ENCODE data around the gene CHD5.
"Not testable (repeated sequence)": the region's sequence is repeated elsewhere in the genome, so short reads cannot be mapped to it uniquely, and the experiment has no call there.

The CHD5 gene

DNA sequence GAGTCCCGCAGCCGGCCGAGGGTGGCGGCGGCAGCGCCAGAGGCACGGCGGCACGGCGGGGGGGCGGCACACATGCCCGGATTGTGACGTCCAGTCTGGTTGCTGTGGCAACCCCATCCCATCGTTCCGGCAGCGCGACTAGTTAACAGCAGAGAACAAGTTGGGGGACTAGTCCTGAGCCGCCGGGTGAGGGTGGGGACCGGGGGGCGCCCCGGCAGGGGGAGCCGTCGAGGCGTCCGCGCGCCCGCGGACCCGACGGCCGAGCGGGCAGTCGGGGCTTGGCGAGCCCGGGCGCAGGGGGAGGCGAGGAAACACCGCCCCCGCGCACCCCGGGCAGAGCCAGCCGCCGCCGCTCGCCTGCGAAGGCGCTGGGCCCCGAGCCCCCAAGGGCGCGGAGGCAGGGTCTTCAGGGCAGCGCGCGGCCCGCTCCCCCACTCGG, at the start of gene CHD5:
Gene CHD5 (minus strand): TSS at position 54 of the 439 bp plus-strand sequence. CDS start 298 bp downstream, outside the sequence.
- ATAC-seq (no peak), DNase-seq (peak; percentile 19)

DNA sequence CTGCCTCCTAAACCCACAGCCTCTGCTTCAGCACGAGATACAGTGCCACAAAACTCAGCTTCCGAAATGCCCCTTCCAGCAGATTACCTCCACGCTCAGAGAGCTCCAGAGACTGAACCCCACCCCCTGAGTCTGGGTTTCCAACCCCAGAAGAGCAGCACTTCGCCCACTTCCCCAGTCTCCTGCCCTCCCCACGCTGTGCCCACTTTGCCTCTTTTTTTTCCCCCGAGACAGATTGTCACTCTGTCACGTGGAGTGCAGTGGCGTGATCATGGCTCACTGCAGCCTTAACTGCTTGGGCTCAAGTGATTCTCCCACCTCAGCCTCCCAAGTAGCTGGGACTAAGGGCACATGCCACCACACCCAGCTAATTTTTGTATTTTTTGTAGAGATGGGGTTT, 45.5 kb upstream of the CHD5 start:
- ATAC-seq (no peak), DNase-seq (no peak)

DNA sequence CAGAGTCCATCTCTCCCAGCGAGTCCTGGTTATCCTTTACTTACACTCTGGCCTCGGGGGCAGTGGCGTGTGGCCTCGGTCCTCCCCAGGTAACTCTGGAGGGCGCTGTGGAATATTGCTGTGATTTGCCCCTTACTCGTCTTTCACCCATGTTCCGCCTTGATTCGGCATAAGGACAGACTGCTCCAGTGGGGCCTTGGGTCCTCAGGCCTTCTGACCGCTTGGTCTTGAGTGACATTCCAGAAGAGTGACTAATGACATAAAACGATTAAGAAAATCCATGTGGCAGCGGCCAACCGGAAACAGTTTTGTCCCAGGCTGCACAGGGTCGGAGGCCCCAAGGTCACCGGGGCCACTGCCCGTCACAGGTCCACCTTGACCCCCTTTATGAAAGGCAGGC, 44.6 kb upstream of the CHD5 start:
- no peak for ATAC-seq
- DNase-seq: no peak

DNA sequence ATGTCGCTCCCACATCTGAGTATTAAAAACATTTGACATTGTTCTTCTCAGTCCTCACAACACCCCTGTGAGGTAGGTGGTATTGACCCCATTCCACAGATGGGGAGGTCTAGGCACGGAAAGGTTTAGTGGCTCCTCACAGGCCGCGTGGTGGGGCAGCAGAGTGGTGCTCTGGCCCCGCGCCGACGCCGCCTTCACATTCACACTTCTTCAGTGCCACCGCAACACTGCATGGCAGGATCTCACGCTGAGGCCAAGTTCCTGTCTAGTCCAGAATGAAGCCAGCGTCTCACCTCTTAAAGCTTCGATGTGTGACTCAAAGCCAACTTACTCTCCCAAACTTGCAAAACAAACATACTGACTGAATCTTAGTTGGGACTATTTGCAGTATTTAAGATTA, 43.5 kb upstream of the CHD5 start:
- no peak for ATAC-seq
- no peak for DNase-seq

DNA sequence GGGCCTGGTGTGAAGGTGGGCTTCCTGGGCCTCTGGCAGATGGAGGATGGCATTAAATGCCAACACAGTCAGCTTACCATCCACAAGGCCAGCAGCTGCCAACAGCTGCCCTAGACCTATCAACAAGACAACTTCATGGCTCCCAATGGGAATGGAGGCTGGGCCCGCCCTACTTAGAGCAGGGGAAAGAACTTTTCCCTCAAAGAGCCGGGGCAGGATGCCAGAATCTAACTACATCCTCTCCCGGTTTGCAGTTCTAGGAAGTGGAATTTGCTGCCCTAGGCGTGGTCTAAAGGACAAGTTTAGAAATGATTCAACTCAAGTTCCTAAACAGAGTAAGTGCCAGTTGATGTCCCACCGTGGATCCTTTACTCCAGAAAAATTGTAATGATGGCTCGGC, 42.5 kb upstream of the CHD5 start:
- ATAC-seq (no peak), DNase-seq (no peak)

DNA sequence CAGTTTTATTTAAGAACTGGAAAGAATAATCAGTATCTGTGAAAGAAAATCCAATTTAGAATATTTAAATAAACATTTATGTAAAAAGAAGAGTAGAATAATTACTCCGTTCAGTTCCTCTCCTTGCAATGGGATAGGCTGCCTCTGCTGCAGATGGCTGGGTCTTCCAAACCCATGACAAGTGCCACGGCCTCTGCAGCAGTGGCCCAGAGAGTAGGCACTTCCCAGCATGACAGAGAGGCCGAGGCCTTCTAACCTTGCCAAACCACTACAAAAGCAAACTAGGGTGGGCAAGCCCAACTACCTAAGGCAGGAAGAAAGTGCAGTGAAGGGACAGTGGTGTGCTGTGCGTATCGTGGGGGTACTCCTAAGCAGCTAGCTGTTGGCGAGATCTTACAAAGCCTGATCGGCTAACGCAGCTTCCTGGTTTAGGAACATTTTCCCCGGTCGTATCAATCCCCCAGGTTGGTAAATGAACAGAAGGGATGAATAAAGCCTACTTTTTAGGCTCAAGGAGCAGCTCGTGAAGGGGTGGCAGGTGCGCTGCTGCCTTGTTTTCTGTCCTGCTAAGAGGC, 41.2 kb upstream of the CHD5 start:
- ATAC-seq: no peak

DNA sequence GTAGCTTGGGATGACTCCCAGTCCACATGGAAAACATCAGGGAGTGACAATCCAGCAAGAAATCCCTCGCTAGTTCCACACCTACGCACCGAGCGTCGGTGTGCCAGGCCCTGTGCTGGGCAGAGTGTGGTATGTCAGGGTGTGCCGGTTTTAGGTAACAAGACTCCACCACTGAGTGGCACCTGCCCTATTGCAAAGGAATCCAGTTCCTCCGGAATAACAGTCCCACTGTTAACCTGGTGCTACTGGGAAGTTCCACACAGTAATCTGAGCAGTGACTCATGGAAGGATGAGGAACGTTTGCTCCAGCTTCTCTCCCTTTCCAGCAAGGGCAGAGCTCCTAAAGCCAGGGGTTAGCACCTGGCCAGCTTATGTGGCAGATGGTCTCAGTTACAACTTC, 40.1 kb upstream of the CHD5 start:
- no peak for DNase-seq
- no peak for ATAC-seq

More for the DNA sequence above, 41.2 kb upstream of the CHD5 start:
- DNase-seq: no peak

DNA sequence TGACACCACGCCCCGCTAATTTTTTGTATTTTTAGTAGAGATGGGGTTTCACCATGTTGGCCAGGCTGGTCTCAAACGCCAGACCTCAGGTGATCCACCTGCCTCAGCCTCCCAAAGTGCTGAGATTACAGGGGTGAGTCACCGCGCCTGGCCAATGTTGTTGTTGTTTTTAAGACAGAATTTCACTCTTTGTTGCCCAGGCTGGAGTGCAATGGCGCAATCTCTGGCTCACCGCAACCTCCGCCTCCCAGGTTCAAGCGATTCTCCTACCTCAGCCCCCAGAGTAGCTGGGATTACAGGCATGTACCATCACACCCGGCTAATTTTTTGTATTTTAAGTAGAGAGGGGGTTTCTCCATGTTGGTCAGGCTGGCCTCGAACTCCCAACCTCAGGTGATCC, 39.5 kb upstream of the CHD5 start:
- DNase-seq, ATAC-seq: not testable (repeated sequence)

DNA sequence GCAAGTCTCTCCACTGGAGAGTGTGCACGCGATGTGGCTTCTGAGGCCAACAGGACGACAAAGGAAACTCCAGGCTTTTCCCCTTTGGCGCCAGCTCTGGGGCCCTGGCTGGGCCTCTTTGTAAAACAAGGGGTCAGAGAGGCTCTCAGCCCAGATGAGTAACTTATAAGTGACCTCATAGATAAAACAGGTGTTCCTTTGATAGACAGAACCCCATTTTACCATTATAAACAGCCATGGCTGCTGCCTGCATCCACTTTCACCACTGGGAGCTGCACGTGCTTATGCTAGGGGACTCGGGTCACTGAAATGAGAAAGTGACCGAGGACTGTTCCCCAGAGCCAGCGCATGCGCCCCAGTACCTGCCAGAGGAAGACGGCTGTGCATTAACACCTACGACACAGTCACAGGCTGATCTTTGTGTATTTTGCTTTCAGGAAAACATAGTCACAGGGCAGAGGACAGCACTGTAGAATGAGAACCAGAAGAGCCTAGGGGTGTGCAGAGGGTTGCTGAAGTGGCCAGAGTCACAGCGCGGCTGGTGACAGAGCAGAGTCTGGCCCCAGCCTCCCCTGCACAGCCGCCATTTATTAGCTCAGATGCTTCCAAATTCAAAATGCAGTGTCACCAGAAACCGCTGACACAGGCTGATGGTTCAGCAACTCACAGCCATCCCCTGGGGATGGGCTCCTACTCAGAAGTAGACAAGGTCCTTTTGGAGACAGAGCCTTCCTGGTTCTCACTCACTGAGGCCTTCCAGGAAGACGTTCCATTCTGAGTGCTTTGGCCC, 38.4 kb upstream of the CHD5 start:
- ATAC-seq: no peak
- no peak for DNase-seq

DNA sequence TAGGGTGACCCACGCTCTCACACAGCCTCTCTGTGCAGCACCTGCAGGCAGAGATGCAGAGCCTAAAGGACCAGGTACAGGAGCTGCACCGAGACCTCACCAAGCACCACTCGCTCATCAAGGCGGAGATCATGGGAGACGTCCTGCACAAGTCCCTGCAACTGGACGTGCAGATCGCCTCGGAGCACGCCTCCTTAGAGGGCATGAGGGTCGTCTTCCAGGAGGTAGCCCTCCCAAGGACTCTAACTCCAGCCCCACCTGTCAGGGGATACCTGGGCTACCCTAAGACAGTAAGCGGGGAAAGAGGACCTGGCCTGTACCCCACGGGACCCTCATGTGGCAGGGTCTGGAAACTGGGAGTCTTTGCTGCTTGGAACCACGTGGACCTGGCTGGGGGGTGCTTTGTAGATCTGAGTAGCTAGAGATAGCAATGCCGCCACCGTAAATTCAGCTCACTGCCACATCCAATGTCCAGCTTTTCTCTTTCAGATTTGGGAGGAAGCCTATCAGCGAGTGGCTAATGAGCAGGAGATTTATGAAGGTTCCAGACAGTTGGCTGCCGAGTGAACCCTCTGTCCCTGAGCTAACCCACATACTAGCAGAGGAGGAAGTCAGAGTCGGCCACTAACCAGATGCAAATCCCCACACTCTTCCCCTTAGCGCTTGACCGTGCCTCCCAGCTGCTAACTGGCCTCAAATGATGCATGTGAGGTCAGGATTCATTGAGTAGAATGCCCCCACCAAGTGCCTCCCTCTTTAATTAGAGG, 32.3 kb upstream of the CHD5 start:
- no peak for DNase-seq
- ATAC-seq: no peak

DNA sequence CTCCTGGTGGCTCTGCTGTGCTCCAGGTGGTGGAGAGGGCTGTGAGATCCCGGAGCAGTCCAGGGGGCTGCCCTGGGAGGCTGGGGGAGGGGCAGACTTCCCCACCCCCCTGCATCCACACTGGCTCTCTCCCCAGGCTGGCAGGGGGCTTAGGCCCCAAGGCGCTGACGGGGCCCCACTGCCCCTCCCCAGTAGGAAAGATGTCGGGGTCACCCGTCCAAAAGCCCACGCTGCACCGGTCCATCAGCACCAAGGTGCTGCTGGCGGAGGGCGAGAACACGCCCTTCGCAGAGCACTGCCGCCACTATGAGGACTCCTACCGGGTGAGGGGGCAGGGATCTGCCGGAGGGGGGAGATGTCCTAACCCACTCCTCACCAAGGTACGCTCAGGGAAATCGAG, 31.6 kb upstream of the CHD5 start:
- ATAC-seq (no peak), DNase-seq (no peak)

DNA sequence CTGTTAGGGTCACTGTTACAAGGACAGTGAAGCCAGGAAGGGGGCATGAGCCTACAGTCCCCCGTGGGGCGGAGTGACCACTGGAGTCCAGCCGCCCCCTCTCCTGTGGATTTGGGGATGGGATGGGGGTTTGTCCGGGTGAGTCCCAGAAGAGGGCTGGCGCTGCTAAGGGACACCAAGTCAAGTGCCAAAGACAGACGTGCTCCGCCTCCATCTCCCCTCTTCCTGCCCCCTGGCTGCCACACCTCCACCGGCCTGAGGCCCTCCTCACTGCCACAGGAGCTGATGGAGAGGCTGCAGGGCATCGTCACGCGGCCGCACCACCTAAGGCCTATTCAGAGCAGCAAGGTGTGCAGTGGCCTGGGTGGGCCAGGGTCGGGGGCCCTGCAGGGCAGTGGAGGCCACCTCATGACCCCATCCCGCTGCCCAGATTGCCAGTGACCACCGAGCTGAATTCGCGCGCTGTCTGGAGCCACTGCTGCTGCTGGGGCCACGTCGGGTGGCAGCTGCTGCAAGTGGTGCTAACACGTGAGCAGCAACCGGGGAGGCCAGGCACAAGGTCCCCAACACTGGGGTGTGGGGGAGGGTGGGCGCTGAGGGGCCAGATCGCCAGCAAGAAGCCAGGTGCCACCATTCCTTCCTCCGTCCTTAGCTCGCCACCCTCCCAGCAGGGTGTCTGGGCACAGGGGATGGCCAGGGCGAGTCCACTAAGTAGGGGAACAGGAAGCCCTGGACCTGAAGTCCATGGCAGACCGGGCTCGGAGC, 30.7 kb upstream of the CHD5 start:
- ATAC-seq (no peak), DNase-seq (no peak)

DNA sequence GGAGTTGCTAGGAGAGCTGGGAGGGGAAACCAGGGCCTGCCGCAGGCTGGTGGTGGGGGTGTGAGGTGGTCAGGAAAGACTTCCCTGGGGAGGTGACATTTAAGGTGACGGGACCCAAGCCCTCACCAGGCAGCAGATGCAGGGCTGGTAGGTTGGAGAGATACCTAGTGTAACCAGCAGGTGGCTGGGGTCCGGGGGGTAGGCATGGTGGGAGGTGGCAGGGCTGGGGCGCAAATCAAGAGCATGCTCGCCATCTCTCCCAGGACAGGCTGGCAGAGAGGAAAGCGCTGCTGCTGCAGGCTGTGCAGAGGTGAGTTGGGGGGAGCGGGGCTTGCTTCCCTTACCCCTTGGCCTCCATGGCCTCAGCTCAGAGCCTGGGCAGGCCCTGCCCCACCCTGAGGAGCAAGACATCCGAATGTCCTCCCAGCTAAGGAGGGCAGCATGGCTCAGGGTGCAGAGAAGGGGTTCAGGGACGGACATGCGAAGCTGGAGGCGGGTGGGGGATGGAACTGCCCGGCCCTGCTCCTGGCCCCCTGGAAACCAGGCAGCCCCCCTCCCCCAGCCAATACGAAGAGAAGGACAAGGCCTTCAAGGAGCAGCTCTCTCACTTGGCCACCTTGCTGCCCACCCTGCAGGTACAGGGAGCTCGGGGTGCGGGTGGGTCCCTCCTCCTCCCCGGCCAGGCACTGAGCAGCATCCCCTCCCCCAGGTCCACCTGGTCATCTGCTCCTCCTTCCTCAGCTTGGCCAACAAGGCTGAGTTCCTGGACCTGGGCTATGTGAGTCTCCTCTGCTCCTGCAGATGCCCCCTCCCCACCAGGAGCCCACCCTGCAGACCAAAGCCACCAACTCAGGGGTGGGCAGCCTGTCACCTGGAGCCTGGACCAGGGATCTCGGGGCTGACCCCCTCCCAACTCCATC, 29.8 kb upstream of the CHD5 start:
- peak; percentile 44 for DNase-seq
- peak; percentile 17 for ATAC-seq

DNA sequence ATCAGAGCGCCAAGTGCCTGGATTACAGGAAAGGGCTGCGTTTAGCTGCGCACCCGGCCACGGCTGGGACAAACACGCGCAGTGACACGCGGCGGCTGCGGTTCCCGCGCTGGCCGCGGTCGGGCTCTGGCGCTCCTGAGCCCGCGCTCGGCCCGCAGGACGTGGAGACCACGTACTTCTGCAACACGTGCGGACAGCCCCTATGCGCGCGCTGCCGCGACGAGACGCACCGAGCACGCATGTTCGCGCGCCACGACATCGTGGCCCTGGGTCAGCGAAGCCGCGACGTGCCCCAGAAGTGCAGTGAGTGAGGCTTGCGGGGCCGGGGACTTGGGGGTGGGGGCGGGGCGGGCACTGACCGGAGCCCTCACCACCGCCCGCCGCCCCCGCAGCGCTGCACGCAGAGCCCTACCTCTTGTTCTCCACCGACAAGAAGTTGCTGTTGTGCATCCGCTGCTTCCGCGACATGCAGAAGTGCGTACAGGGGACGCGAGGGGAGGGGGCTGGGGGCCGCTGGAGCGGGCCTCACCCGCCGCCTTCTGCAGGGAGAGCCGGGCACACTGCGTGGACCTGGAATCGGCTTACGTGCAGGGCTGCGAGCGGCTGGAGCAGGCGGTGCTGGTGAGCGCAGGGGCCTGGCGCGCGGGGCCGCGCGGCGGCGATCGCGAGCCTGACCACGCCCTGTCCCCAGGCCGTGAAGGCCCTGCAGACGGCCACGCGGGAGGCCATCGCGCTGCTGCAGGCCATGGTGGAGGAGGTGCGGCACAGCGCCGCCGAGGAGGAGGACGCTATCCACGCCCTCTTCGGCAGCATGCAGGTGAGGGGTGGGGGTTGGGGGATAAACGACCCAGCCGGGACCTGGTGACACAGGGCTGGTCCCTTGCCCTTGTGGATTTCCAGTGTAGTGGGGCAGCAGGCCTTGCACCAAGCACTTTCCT, 28.9 kb upstream of the CHD5 start:
- DNase-seq: peak; percentile 37
- peak; percentile 4 for ATAC-seq

DNA sequence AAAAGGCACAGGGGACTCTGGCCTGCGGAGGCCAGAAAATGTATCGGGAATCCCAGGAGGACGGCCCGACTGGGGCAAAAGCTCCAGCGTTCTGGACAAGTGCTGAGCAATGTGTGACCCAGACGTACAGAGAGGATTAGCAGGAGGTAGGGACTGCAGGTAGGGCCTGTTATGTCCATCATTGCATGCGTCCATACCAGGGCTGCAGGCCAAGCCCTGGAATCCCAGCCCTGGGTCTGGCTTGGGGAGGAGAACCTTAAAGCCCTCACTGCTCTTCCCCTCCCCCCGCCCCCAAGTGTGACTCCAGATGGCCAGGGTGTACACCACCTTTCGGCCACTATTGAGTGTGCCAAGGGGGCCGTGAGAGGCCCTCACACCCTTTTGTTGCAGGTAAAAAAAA, 27.8 kb upstream of the CHD5 start:
- no peak for ATAC-seq
- no peak for DNase-seq

DNA sequence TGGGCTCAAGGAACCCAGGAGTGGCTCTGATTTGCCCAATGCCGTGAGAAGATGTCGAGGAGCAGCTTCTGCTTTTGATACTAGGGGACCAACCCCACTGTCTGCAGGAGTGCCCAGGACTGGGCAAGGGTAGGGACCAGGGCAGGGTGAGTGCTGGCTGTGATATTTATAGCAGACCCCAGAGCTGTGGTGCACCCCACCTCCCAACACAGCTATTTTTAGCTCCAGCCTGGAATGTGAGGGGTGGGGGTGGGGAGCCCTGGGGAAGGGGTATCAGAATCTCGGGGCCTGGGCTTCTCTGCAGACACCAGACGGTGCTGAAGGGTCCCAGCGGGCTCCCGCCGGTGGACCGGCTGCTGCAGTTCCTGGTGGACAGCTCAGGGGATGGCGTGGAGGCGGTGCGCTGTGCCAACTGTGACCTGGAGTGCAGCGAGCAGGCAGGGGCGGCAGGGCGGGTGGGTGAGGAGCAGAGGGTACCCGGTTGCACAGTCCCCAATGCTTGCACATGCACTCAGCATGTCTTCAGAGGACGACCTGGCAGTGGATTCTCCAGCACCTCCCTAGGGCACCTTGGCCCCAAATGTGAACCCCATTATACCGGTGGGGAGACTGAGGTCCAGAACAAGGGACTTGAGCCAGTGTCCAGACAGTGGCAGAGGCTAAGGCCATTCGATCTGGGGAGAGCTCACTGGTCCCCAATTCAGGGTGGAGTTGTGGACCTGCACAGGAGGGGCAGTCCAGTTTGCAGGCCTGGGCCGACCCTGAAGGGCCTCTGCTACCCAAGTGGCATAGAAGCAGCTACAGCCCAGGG, 27.2 kb upstream of the CHD5 start:
- no peak for DNase-seq

DNA sequence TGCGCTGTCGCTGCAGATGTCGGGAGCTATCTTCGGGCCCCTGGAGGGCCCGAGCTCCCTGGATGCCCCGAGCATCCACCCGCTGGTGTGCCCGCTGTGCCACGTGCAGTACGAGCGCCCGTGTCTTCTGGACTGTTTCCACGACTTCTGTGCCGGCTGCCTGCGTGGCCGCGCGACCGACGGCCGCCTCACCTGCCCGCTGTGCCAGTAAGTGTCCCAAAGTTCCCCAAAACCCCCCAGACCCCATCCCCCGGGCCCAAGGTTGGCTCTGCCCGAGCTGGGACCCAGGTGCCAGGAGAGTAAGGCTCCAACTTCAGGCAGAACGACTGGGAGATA, 26.4 kb upstream of the CHD5 start:
- no peak for DNase-seq
- no peak for ATAC-seq

More for the DNA sequence above, 27.2 kb upstream of the CHD5 start:
- no peak for ATAC-seq

DNA sequence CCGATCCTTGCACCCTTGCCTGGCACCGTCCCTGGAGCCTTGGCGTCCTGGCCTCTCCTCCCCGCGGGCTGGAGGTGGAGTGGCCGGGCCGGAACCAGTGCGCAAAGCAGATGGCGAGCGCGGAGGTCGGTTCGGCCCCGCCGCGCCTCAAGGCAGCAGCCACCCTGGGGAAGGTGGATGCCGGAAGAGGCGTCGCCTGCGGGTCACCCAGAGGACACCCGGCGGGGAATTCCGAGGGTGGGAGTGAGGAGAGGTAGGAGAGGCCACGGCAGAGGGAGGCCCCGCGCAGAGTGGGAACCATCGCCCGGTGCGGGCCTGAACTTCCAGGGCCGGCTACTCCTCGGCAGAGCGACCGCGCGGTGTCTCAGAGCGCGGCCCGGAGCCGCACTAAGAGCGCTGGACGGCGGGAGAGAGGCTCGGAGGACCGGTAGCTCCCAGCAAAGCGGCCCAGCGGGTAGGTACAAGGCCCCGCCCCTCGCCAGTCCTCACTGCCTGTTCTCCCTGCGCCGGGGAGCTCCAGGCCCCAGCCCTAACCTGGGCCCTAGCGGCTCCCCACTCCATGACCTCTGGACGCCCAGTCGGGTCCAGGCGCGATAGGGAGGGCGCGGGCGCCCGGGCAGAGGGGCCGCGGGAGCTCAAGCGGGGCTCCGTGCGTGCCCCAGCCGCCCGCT, 25.9 kb upstream of the CHD5 start, which contains the start of gene RNF207:
Gene RNF207 (plus strand): TSS at position 271 of the 671 bp plus-strand sequence. CDS start 417 bp downstream, outside the sequence.
- DNase-seq (peak; percentile 73), ATAC-seq (peak; percentile 80)

DNA sequence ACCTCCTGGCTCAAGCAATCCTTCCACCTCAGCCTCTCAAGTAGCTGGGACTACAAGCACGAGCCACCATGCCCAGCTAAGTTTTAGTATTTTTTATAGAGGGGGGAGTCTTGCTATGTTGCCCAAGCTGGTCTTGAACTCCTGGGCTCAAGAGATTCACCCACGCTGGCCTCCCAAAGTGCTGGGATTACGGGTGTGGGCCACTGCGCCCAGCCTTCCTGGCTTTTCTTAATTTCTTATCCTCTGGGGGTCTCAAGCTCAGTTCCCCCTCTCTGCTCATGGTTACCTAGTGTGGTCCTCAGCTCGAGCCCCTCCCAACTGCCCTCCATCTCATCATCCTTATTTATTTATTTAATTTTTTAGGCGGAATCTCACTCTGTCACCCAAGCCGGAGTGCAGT, 22.1 kb upstream of the CHD5 start:
- ATAC-seq (no peak), DNase-seq (no peak)

All from stimulated activated naive CD8-positive, alpha-beta T cell treated with anti-CD3 and anti-CD28 coated beads, Interleukin-15, Interleukin-2, amounts not matched to agents 100 U/mL and 50 U/mL, for 24 hours (primary cell).